Upper lobe of left lung (tissue), 6 donors: Measurements from ENCODE around the gene GCG. TPM values are rescaled to one million over a fixed set of nuclear protein-coding genes. Genes with fewer than 3 reads are reported as not detected.

Source experiments
- ATAC-seq, 2 donors: fragments of 200-7000 bp; cut with Tn5 transposase; one replicate each; pipeline ENCODE4 v1.9.1; 2022; ENCODE audit warnings: mild to moderate bottlenecking in 2 of 2, moderate library complexity in 2 of 2; ENCODE audit not compliant: low FRiP score in 2 of 2
- DNase-seq, 2 donors: peaks; one replicate each; pipeline ENCODE4 v3.0.0-alpha.2; 2019 to 2020
- H3K27ac ChIP-seq, 4 donors: fragments of 200-600 bp; sonication (generic); one replicate each; pipeline ENCODE4 v1.5.1; 2016 to 2019
- H3K27me3 ChIP-seq, 4 donors: fragments of 200-600 bp; sonication (generic); one replicate each; pipeline ENCODE4 v1.5.1; 2017 to 2019
- H3K36me3 ChIP-seq, 4 donors: fragments of 200-600 bp; sonication (generic); one replicate each; pipeline ENCODE4 v1.5.1; 2016 to 2019
- H3K4me1 ChIP-seq, 4 donors: fragments of 200-600 bp; sonication (generic); one replicate each; pipeline ENCODE4 v1.5.1; 2018 to 2019
- H3K4me3 ChIP-seq, 4 donors: fragments of 200-600 bp; sonication (generic); one replicate each; pipeline ENCODE4 v1.5.1; 2017 to 2019; ENCODE audit warnings: mild to moderate bottlenecking in 2 of 4, moderate library complexity in 1 of 4
- H3K9me3 ChIP-seq, 4 donors: fragments of 200-600 bp; sonication (generic); one replicate each; pipeline ENCODE4 v1.5.1; 2018 to 2019
- EP300 ChIP-seq, 4 donors: sonication (generic); formaldehyde crosslinking; IDR thresholded peaks; one replicate each; pipeline ENCODE4 v1.5.1; 2017; ENCODE audit warnings: antibody characterized with exemption in 4 of 4, control low read depth in 2 of 4
- POLR2A ChIP-seq, 4 donors: fragments of 450-650 bp; IDR thresholded peaks; one replicate each; pipeline ENCODE4 v1.5.1; 2016 to 2017; ENCODE audit warnings: antibody characterized with exemption in 4 of 4, mild to moderate bottlenecking in 2 of 4
- POLR2AphosphoS5 ChIP-seq, 2 donors: sonication (generic); formaldehyde crosslinking; IDR thresholded peaks; one replicate each; pipeline ENCODE4 v1.5.1; 2017; ENCODE audit warnings: antibody characterized with exemption in 2 of 2
- WGBS, 2 donors: methylation state at CpG; one replicate each; pipeline ENCODE4 v1.1.5; 2017 to 2018; 5-methylcytosine and 5-hydroxymethylcytosine counted together
- total RNA-seq, 6 donors: library from RNA; depleted of rRNA in 4 of 6; stranded (reverse); fragments of >200 nt in 4 of 6; gene quantifications; one replicate each; pipeline versions ENCODE4 v1.1.0 to v1.2.1, GENCODE V29; 2016 to 2021
- TF ChIP-seq, protein P1 (sequence below), 6 experiments: fragments of 450-650 bp in 4 of 6; fragments of 200-600 bp in 2 of 6; sonication (generic) in 2 of 6; IDR thresholded peaks; one replicate each; pipeline ENCODE4 v1.5.1; 2016 to 2019; ENCODE audit warnings: antibody characterized with exemption in 6 of 6
- donor health status: DM: no; HTN: no; CAD: no; lungs with moderate emphysema.
- donor health status: DM: no; HTN: yes; CAD: no; lungs with severe emphysema.

Gene GCG
- total RNA-seq, 6 donors from 2014 or later: 0.23 TPM; not detected in 5

DNA sequence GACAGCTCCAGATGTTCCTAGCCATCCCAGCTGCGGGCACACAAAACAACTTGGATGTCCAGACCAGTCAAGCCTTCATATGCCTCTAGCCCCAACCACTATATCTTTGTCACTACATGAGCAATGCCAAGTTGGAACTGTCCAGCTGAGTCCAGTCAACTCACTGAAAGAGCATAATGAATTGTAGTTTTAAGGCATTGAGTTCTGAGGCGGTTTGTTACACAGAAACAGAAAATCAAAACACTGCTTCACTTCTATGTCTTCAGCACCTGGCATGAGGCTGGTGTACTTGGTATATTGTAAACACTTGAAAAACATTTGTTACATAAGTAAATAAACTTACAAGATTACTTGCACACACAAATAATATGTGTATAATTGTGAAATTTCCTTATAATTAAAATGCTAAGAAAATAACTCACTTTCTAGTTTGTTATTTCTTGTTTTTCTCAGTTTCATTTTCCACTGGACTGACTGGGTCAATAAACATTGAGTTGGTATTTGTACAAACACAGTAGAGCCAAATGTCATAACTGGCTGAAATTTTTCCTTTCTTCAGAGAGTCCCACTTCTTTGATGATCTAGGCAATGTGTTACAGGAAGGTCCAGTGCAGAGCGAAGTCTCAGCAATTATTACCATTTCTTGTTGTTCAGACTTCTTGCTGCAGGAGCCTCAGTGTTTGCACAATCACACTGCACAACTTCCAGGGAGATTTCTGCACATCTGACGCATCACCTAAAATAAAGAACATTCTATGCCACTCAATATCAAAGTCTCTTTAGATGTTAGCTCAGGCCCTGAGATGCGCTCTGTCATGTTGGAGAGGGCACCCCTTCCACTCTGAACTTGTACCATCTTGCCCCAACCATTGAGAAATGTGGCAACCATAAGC is 39.8 kb downstream of the GCG start:
- DNase-seq (no peak), ATAC-seq (peak in 1 of 2 donors; percentile 7)
- WGBS, 2 donors: 79 to 83% methylated on average over 5 of the region's 5 CpGs
- no peak overlapping the region for H3K4me3 ChIP-seq
- no peaks in the 10 kb centered on the region for H3K36me3 ChIP-seq
- peak overlapping the region in 1 of 4 donors; percentile 43 for H3K27ac ChIP-seq
- no peaks in the 10 kb centered on the region for H3K9me3 ChIP-seq
- no peak for TF ChIP-seq POLR2A (IDR thresholded peaks at IDR 0.05)
- TF ChIP-seq, protein P1, sequence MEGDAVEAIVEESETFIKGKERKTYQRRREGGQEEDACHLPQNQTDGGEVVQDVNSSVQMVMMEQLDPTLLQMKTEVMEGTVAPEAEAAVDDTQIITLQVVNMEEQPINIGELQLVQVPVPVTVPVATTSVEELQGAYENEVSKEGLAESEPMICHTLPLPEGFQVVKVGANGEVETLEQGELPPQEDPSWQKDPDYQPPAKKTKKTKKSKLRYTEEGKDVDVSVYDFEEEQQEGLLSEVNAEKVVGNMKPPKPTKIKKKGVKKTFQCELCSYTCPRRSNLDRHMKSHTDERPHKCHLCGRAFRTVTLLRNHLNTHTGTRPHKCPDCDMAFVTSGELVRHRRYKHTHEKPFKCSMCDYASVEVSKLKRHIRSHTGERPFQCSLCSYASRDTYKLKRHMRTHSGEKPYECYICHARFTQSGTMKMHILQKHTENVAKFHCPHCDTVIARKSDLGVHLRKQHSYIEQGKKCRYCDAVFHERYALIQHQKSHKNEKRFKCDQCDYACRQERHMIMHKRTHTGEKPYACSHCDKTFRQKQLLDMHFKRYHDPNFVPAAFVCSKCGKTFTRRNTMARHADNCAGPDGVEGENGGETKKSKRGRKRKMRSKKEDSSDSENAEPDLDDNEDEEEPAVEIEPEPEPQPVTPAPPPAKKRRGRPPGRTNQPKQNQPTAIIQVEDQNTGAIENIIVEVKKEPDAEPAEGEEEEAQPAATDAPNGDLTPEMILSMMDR (IDR thresholded peaks at IDR 0.05): no peak
- no peak for TF ChIP-seq EP300 (IDR thresholded peaks at IDR 0.05)
- TF ChIP-seq POLR2AphosphoS5 (IDR thresholded peaks at IDR 0.05): no peak
- H3K27me3 ChIP-seq: no peaks in the 10 kb centered on the region
- H3K4me1 ChIP-seq: peaks cover 8 to 22% (median 13%) of the 10 kb centered on the region in 4 donors

DNA sequence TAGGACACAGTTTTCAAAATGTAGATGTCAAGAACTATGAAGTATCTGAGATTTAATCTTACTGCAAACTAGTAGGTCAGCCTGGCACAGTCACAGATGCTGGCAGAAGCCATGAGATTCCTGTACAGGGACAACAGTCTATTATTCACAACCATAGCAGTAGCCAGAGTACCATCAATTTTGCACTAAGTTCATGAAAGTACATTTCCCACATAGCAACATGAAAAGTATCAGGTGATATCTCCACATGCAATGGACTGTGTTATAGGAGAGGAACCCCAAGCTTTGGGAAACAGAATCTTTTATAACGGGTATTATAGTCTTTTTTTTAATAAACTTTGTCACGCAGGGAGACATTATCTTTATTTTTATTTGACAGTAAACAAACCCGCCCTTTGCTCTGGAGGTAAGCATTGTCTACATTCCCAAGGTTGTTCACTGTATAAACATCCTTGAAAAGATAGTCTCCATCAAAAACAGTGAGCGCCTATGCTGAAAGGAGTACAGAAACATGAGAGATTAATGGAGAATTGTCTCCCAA is 44.6 kb downstream of the GCG start:
- Histone ChIP-seq H3K36me3 (no peaks in the 10 kb centered on the region), H3K27ac (no peak overlapping the region), H3K27me3 (no peaks in the 10 kb centered on the region), H3K4me3 (no peak overlapping the region), H3K4me1 (peaks cover 0 to 8% (median 3%) of the 10 kb centered on the region in 4 donors), H3K9me3 (no peaks in the 10 kb centered on the region)
- no peak for TF ChIP-seq POLR2A (IDR thresholded peaks at IDR 0.05)
- no peak for TF ChIP-seq POLR2AphosphoS5 (IDR thresholded peaks at IDR 0.05)
- no peak for TF ChIP-seq EP300 (IDR thresholded peaks at IDR 0.05)
- TF ChIP-seq, protein P1 (IDR thresholded peaks at IDR 0.05): no peak
- WGBS, 2 donors: 59 to 64% methylated on average over 4 of the region's 4 CpGs
- ATAC-seq (no peak), DNase-seq (no peak)

DNA sequence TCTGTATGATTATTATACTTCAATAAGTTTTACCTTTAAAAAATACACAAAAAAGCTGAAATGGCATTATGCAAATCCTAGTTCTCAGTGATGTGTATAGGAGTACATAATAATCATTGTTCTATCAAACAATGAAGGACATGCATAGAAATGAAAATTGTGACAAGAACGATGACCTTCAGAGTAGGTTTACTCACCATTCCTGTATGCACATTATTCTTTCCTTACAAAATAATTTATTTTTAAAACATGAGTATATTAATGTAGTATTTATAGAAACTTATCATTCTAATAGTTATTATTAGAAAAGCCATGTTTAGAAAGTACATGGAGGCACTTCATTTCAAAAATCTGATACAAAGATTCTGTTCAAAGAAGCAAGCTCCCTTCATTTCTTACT is 45.3 kb downstream of the GCG start:
- no peak for TF ChIP-seq EP300 (IDR thresholded peaks at IDR 0.05)
- TF ChIP-seq, protein P1 (IDR thresholded peaks at IDR 0.05): no peak
- no peaks in the 10 kb centered on the region for H3K27me3 ChIP-seq
- no peaks in the 10 kb centered on the region for H3K36me3 ChIP-seq
- no peak for DNase-seq
- H3K4me3 ChIP-seq: no peak overlapping the region
- H3K9me3 ChIP-seq: no peaks in the 10 kb centered on the region
- ATAC-seq: no peak
- H3K27ac ChIP-seq: no peak overlapping the region
- WGBS, 2 donors: 75 to 80% methylated on average over 1 of the region's 1 CpG
- H3K4me1 ChIP-seq: peaks cover 0 to 1% (median under 1%) of the 10 kb centered on the region in 4 donors

DNA sequence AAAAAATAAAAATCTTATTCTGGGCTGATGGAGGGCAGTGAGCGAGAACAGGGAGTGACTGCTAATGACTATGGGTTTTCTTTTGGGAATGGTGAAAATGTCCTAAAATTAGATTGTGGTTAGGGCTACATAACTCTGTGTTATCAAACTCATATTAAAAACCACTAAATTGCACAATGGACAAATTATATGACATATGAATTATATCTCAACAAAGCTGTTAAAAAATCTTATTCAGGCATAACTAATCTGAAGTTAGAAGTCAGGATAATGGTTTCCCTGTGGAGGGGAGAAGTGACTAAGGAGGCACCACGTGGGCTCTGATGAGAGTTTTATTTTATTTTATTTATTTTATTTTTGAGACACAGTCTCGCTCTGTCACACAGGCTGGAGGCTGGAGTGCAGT is 45.9 kb downstream of the GCG start:
- Histone ChIP-seq H3K9me3 (no peaks in the 10 kb centered on the region), H3K36me3 (no peaks in the 10 kb centered on the region), H3K27ac (no peak overlapping the region), H3K4me3 (no peak overlapping the region), H3K27me3 (no peaks in the 10 kb centered on the region), H3K4me1 (no peaks in the 10 kb centered on the region)
- ATAC-seq: peak in 1 of 2 donors; percentile 80
- no peak for TF ChIP-seq EP300 (IDR thresholded peaks at IDR 0.05)
- 76 to 77% methylated on average over 3 of the region's 3 CpGs for WGBS, 2 donors
- no peak for DNase-seq

DNA sequence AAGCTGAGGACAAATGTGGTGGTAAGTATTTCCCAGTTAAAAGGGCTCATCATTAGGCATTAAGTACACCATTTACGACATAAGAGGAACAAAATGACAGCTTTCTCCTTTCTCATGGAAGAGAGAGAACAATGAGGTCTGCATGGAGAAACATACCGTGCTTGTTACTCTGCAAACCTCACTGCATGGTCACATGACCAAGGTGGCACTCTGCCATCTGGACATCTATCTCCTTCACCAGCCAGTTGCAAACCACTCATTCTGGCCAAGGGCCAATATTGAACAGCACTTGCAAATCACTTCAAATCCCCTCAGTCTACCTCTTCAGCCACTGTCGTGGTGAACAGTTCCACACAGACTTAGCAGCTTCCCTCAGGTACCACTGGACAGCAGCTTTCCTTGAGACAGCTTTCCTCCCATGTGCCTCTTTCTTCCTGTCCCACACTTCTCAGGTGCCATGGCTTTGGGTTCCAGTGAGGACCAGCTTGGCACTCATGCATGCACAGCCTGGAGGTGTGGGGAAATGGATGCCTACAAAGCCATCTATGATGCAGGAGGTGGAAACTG is 48.5 kb downstream of the GCG start:
- H3K27me3 ChIP-seq: no peaks in the 10 kb centered on the region
- ATAC-seq: no peak
- TF ChIP-seq EP300 (IDR thresholded peaks at IDR 0.05): no peak
- no peak overlapping the region for H3K4me3 ChIP-seq
- H3K27ac ChIP-seq: no peak overlapping the region
- no peaks in the 10 kb centered on the region for H3K9me3 ChIP-seq
- no peak for DNase-seq
- H3K4me1 ChIP-seq: no peaks in the 10 kb centered on the region
- WGBS, 2 donors: 42 to 46% methylated on average over 3 of the region's 3 CpGs
- H3K36me3 ChIP-seq: no peaks in the 10 kb centered on the region
